SK-N-MC (cell line): ENCODE measurements around the gene INO80E.

Source experiments
- FOXP2 ChIP-seq: optimal IDR thresholded peaks from 2 replicates; pipeline ENCODE3; 2011; ENCODE audit warnings: mild to moderate bottlenecking, moderate library complexity; ENCODE audit not compliant: insufficient read depth; ENCODE audit errors: extremely low read length, control extremely low read depth
- POLR2AphosphoS5 ChIP-seq: IDR thresholded peaks from 2 replicates; pipeline ENCODE4 v1.6.1; 2012; ENCODE audit warnings: mild to moderate bottlenecking, low read depth, low read length, borderline replicate concordance

GRCh38 chr16:29990034-29990433 lies 6.0 kb upstream of the INO80E start:
- TF ChIP-seq POLR2AphosphoS5: no peak
- TF ChIP-seq FOXP2: no peak
